Measurements from ENCODE around the gene TMEM94. TPM values are rescaled to one million over a fixed set of nuclear protein-coding genes. Genes with fewer than 3 reads are reported as not detected.

TMEM94 gene
- total RNA-seq, 1 experiment from 2014 or later: 53.2 TPM

- DNase-seq (ENCODE audit: low spot score): no peak
- in situ Hi-C loops (cut with HindIII; ENCODE audit: low sequenced_read_pairs): no loop called here
Observed at GRCh38 chr17:75504347-75505151, 48.1 kb downstream of the TMEM94 start.

GRCh38 chr17:75505152-75505409 is 48.6 kb downstream of the TMEM94 start:
- DNase-seq (ENCODE audit: low spot score): no peak
- in situ Hi-C loops (cut with HindIII; ENCODE audit: low sequenced_read_pairs): no loop called here

GRCh38 chr17:75505640-75506039 is 49.2 kb downstream of the TMEM94 start:
- DNase-seq (ENCODE audit: low spot score): no peak
- in situ Hi-C loops (cut with HindIII; ENCODE audit: low sequenced_read_pairs): no loop called here

GRCh38 chr17:75506134-75506533 is 49.7 kb downstream of the TMEM94 start:
- no peak for DNase-seq (ENCODE audit: low spot score)
- in situ Hi-C loops (cut with HindIII; ENCODE audit: low sequenced_read_pairs): no loop called here

DNA sequence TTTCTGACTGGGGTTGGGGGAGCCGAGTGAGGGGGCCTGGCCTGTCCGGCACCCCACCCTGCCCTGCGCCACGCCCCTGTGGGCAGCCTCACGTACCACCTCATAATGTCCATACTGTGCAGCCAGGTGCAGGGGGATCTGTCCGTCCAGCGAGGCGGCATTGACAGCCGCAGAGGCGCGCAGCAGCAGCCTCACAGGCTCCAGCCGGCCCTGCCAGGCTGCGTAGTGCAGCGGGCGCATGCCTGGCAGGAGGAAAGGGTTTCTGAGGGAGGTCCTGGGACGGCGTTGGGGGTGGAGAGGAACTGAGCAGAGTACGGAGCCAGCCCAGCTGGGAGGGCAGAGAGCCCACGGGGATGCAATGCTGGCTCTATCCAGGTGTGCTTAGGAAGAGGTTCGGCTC is 50.5 kb downstream of the TMEM94 start:
- no peak for DNase-seq (ENCODE audit: low spot score)
- in situ Hi-C loops (cut with HindIII; ENCODE audit: low sequenced_read_pairs): no loop called here

DNA sequence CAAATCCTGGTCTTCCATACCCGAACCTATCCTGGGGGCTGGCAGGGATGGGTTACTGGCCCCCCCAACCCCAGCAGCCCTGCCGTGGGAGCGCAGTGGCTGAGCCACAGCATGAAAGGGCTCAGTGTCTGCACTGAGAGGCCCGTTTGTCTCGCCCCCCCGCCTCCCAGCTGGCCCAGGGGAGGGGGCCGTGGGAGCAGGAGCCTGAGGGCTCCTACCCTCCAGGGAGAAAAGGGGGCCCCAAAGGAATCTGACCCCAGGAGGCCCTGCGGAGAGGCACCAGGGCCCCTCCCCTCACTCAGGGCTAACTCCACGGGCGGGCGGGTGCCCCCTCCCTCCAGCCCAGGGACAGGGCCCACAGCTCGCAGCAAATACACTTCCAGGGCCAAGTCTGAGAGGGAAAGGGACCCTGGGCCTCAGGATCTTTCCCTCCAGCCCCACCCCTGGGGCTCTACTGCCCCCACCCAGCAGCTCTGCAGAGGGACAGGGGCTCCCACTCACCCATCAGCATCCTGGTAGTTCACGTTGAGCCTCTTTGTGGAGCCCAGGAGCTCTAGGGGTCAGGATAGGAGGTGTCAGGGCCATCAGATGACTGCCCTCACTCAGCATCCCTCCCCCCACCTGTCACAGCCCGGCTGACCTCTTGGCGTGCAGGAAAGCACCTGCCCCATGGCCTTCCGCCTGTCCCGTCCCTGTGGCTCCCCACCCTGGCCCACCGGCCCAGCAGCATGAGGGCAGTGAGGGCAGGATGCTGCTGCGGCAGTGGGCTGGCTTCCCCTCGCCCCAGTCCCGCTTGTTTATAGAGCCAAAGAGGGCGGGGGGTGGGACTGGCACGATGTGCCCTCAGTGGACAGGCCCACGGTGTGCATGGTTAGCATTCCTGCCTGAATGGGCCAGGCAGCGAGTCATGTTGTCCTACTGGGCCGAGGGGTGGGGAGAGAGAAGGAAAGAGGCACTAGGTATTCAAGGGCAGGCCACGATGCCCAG is 51.6 kb downstream of the TMEM94 start:
- in situ Hi-C loops (cut with HindIII; ENCODE audit: low sequenced_read_pairs): no loop called here
- DNase-seq (ENCODE audit: low spot score): no peak

- DNase-seq (ENCODE audit: low spot score): no peak
- in situ Hi-C loops (cut with HindIII; ENCODE audit: low sequenced_read_pairs): no loop called here
Observed at GRCh38 chr17:75508931-75509361, 52.5 kb downstream of the TMEM94 start.

DNA sequence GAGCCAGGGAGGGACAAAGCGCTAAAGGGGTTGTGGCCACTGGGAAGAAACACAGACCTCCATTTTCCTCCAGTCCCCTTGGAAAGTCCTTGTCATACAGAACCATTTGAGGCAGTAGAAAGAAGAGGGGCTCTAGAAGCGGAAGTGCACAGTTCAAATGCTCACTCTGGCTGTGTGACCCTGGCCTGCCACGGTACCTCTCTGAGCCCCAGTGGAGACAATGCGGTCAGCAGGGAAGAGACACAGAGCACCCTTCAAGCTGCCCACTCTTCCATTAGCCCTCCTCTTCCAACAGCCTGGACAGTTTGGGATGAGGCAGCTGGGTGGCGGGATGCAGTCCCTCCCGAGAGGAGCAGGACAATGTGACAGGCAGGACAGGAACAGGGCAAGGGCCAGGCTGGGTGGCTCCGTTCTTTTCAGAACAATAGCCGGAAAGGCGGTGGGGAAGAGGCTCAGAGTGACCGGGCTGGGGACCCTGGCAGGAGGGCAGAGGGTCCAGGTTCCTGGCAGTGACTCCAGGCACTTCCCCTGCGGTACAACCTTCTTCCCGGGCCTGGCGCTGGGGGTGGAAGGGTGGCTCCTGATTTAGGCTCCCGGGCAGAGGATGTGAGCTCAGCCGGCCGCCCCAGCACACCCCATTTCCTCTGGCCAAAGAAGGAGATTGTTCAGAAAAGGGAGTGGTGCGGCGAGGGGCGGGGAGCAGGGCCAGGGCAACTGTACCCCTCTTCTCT is 53.3 kb downstream of the TMEM94 start:
- in situ Hi-C loops (cut with HindIII; ENCODE audit: low sequenced_read_pairs): no loop called here
- no peak for DNase-seq (ENCODE audit: low spot score)

DNA sequence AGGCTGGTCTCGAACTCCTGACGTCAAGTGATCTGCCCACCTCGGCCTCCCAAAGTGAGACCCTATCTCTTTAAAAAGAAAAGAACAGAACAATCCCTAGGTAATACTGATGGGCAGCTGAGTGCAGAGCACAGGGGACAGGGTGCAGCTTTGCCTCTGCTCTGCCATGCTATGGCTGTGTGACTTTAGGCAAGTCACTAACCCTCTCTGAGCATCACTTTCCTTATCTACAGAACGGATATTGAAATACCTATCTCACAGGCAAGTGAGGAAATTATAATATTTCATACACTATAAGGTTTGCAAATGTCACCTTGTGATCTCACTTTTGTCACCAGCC is 54.8 kb downstream of the TMEM94 start:
- in situ Hi-C loops (cut with HindIII; ENCODE audit: low sequenced_read_pairs): no loop called here
- DNase-seq (ENCODE audit: low spot score): no peak

DNA sequence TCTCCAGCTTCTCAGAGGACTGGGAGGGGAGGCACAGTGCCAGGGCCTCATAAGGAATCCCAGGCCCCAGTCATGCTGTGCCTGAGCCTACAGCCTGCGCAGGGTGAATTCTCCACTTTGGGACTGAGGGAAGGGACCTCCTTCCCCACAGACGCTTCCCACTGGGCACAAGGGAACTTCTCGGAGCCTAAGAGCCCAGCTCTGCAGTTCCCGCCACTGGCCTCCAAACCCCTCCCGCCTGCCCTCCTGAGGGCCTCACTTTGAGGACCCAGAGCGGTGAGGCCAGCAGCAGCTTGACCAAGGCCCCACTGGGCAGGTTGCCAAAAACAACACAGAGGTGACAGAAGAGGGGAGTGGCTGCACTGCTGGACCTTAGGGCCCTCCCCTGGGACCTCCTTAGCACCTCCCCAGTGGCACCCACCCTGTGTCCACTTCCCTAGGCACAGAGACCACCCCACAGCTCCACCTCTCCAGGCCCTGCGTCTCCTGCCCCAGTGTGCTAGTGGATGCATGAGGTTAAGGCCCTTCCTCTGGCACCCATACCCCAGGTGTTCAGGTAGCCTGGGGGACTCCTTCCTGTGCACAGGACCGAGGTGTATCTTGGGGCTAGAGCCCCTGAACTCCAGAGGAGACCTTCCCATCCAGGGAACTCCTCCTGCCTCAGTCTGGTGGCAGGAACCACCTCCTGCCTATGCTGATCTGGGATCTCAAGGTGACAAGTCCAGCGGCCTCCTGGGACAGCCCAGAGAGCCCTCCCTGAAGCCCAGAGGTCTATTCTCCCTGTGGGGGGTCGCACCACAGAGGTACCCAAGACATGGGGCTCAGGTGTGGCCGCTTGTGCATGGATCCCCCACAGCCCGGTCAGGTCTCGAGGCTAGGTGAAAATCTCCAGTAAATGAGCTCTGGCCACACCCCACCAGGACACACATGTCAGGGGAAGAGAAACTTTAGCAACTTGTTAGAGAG is 55.5 kb downstream of the TMEM94 start:
- in situ Hi-C loops (cut with HindIII; ENCODE audit: low sequenced_read_pairs): no loop called here
- DNase-seq (ENCODE audit: low spot score): no peak

GRCh38 chr17:75512926-75513640 is 56.6 kb downstream of the TMEM94 start:
- DNase-seq (ENCODE audit: low spot score): no peak
- in situ Hi-C loops (cut with HindIII; ENCODE audit: low sequenced_read_pairs): no loop called here

DNA sequence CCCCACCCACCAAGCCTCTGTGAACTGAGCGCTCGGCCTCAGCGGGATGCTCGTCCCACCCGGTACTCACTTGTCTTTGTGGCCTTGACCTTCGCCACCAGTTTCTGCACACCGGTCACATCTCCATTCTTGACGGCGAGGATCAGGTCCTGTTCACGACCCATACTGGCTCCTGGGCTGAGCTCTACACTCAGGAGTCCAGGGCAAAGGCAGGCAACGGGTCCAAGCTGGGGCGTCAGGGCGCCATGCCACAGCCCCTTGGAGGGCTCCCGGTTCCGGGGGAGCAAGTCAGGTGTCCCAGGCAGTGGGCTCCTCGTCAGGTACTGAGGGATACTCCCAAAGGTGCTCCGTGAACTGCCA is 57.2 kb downstream of the TMEM94 start:
- in situ Hi-C loops (cut with HindIII; ENCODE audit: low sequenced_read_pairs): no loop called here
- no peak for DNase-seq (ENCODE audit: low spot score)

- DNase-seq (ENCODE audit: low spot score): no peak
Observed at GRCh38 chr17:75514299-75514918, 58.0 kb downstream of the TMEM94 start.

DNA sequence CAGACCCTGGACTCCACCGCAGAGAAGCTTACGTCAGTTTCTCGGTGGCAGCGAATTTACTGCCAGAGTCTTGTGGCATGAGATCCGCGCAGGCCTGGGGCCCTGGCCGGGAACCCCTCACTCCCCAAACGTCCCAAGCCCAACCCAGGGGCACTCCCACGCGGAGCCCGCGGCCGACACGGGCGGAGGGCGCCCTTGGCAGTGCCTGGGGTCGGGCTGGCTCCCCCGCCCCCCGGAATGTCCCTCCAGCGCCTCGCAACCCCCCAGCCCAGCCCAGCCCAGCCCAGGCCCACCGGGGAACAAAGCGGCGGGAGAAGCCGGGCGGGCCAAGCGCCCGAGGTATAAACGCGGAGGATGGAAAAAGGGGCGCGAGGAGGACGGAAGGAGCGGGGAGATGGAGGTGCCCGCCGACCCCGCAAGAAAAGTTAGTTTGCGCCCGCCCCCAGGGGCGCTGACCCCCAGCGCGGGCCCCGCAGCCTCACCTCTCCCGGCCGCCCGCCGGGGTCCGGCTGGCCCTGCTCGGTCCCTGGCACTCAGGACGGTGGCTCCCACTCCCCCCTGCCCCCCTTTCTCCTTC is 58.6 kb downstream of the TMEM94 start:
- in situ Hi-C loops (cut with HindIII; ENCODE audit: low sequenced_read_pairs): no loop called here
- DNase-seq (ENCODE audit: low spot score): no peak

More at GRCh38 chr17:75514299-75514918, 58.0 kb downstream of the TMEM94 start:
- in situ Hi-C loops (cut with HindIII; ENCODE audit: low sequenced_read_pairs): no loop called here

DNA sequence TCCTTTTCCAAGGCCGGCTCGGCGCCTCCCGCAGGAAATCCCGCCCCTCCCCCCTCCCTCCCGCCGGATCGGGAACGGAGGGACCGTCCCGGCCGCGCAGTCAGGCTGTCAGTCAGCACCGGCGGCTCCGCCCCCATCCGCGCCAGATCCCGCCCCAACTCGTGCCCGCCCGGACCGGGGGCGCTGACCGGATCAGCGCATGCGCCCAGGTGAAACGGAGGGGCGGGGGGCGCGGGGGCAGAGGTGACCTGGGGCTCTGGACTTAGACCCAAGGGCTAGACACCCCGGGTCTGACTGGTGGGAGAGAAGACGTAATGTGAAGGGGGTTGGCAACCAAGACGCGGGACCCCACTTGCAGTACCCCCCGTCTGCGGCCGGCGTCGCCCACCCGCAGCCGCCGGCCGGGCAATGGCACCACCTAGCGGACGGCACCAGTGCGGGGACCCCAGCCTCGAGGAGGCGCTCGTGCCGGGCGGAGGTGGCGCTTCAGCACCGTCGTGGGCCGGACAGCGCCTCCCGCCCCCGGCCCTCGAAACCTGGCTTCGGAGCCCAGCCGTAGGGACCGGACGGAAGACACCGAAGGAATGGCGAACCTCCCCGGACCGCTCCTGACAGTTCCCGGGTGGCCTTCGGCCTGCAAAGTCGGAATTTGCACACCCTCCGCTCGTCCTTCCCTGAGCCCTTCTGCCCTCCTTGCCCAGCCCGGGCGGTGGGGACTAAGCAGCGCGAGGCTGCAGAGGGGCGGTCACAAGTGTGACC is 59.2 kb downstream of the TMEM94 start, which contains the start of gene CASKIN2:
Gene CASKIN2, minus strand, starts transcription at position 42 of the 759 bp plus-strand sequence. CDS start 1,733 bp downstream, outside the sequence.
- in situ Hi-C loops (cut with HindIII; ENCODE audit: low sequenced_read_pairs): no loop called here

DNA sequence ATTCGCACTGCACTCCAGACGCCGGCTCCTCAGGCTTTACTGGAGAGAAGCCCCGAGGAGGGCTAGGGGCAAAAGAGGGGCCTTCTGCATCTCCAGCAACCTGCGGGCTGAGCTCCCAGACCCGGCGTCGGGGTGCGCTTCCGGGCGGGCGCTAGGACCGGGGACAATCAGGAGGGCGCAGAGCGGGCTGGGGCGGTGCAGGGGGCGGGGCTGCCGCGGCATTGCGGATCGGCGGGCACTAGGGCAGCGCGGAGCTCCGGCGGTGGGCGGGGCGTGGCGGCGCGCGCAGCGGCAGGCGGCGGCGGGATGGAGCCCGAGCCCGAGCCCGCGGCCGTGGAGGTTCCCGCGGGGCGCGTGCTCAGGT is 59.8 kb downstream of the TMEM94 start, which contains the start of gene TSEN54:
Gene TSEN54, plus strand, starts transcription at position 274 of the 364 bp plus-strand sequence. Its CDS starts 33 bp downstream, at position 307.
- in situ Hi-C loops (cut with HindIII; ENCODE audit: low sequenced_read_pairs): no loop called here
- DNase-seq (ENCODE audit: low spot score): peak; percentile 92

More for the DNA sequence above, 59.2 kb downstream of the TMEM94 start, which contains the start of gene CASKIN2:
- peak; percentile 93 for DNase-seq (ENCODE audit: low spot score)

Measured in G401 (cell line).